NCI-H446 (cell line): Measurements from ENCODE around the gene CACHD1.

Experiments used
- DNase-seq, 2 experiments: peaks; one replicate each; lab custom pipeline; 2025; lab: John Stamatoyannopoulos, UW

The CACHD1 gene

GRCh38 chr1:64549464-64550239 is 79.7 kb downstream of the CACHD1 start:
- no peak for DNase-seq

GRCh38 chr1:64550510-64550909 is 80.6 kb downstream of the CACHD1 start:
- DNase-seq = no peak

- DNase-seq = no peak
Measured at GRCh38 chr1:64550946-64551605, 81.1 kb downstream of the CACHD1 start.

- DNase-seq = no peak
Measured at GRCh38 chr1:64553285-64553684, 83.4 kb downstream of the CACHD1 start.

DNA sequence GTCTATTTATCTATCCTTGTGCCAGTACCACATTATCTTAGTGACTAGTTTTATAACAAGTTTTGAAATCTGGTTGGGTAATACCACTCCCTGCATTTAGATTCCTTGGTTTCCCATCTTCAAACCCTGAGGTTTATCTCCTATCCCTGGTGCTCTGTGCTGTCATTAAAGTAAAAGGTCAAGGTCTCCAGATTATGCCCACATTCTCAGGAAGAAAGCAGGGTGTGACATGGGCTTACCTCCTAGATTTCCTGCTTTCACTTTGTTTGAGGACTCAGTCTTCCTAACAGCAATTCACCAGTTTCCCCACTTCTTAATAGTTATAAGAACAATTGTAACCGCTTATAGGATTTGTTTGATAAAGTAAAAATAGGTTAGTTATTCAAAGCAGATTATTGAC is 86.0 kb downstream of the CACHD1 start:
- DNase-seq = no peak

DNA sequence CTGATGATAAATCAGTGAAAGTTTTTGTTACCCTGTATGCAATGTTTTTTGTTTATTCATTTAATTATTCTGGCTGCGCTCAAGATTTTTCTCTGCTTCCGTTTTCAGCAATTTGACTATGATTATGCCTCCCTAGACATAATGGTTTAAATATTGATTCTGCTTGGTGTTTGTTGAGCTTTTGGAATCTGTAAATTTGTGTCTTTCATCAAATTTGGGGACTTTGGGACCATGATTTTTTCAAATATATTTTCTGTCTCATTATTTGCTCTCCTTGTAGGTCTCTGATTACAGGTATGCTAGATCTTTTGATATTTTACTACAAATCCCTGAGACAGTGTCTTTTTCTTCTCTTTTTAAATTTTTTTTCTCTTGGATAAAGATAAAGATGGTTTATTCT is 92.1 kb downstream of the CACHD1 start:
- DNase-seq = no peak

GRCh38 chr1:64563958-64564565 is 94.1 kb downstream of the CACHD1 start:
- no peak for DNase-seq

- no peak for DNase-seq
Measured at GRCh38 chr1:64564891-64565290, 95.0 kb downstream of the CACHD1 start.

- no peak for DNase-seq
Measured at GRCh38 chr1:64567426-64568170, 97.7 kb downstream of the CACHD1 start.

DNA sequence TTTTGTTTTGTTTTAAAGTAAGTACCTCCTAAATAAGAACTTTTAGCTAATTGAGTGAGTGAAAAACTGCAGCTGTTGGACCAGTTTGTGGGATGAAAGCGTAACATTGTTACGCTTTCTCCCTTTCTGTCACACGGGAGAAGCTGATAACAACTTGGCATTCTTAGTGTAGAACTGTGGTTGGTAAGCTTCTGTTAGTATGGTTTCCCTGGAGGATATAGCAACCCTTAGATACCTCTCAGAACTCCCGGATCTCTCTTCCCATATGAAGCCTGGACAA is 98.2 kb downstream of the CACHD1 start:
- no peak for DNase-seq

DNA sequence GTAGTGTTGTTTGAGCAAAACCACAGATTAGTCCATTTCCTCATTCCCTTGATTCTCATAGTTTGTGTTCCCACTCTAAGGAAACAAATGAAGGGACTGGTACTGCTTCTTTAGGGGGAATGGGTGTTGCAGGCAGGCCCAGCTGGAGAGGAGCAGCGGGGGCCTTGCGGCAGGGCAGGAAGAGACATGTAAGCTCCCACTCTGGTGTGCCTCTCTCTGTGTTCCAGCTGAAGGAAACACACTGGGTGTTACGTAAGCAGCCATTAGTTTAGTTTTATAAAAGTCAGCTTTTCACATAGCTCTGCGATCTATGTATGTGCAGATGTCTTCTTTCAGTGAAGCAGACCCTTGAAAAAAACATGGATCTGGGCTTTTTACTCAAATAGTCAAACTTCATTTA is 99.5 kb downstream of the CACHD1 start:
- no peak for DNase-seq

- DNase-seq = no peak
Measured at GRCh38 chr1:64570267-64570855, 100.4 kb downstream of the CACHD1 start.

DNA sequence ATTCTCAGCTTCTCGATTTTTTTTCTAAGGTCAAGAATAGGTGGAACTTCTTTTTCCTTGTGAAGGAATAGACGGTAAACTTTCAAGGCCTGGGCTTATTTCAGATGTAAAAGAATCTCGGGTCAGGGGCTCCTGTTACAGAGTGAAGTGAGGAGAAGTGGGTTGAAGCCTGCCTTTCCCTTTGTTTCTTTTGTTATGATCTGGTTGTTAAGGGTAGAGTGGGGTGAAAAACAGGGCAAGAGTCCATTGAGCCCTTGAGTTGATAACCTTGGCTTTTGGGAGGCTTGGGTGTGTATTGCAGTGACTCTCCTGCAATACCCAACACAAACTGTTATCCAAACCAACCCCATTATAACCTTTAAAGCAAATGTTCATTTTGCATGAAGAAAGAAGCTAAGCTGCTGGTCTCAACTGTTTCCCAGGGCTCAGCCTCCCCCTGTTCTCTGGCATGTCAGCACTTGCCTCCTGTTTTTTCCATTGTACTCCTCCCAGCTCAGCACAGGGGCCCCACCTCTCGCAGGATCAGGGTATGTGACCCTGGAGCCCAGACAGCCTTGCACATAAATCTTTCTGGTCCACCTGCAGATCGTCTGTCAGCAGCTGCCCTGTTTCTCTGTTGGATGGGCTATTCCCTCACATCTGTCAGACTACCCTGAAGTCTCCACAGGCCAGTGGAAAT is 102.4 kb downstream of the CACHD1 start:
- DNase-seq = no peak

DNA sequence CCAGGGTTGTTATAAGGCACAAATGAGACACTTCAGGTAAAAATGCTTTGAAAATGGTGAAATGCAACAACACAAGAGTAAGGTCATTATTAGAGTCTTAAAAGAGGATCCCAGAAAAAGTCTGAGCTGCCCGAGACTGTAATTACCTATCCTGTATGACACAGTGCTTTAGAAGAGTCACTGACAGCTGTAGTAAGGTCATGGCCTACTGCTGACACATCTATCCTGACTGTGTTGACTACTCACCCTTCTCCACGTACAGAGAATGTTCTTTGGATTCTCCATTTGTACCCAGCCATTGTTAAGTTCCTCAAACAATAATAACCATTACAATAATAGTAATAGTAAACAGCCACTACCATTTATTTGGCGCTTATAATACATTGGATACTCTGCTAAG is 104.4 kb downstream of the CACHD1 start:
- no peak for DNase-seq

DNA sequence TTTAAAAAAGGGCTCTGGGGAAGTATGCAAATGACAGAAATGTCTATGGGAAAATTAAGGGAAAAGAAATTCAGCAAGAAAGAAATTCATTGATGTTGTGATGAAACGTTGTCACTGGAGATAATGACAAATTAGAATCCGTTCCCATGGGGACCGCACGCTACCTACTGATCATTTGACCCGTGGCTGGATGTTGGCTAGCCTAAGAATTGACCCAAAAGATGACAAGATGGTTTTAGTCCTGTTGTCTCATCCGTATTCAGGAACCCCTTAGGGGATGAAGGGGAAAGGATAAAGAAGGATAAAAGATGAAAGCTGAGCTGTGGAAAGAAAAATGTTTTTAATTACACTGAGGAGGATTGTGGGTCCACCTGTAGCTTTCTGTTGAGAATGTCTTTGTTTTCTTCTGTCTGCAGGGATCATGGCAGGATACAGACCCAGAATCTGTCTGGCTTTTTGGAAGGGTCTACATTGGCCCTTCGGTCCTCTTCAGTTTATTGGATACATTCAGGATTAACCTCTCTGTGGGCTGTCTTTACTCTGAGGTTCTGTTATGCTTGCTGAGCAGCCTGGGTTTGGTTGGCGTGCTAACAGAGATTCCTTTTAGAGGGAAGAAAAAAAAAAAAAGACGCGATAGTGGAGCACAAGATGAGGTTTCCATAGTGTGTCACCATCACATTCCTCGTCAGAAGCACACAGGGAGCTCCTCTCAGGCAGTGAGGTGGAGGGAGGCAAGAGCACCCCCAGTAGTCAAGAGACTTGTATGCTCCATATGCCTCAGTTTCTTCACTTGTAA is 106.2 kb downstream of the CACHD1 start:
- DNase-seq = no peak

DNA sequence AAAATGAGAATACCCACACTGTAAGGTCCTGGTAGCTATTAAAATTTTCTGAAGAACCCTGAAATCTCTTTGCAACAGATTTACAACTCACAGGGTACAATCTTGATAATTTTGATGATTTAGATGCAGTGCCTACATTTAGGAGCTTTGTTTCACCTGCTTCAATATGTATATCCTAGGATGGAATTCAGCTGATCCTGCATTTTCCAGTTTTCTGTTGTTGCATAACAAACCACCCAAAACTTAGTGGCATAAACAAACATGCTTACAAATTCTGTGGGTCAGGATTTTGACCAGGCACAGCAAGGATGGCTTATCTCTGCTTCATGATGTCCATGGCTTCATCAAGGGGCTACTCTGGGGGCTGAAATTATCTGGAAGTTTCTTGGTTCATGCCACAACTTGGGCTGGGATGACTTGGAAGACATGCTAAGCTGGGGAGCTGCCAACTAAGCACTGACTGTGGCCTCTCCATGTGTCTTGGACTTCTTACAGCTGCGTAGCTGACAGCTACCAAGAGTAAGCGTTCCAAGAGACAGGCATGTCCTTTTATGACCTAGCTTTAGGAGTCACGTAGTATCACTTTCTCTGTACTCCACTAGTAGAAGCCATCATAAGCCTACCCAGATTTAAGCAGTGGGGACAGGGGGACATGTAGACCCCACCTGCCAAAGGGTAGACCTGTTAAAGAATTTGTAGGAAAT is 108.5 kb downstream of the CACHD1 start:
- DNase-seq = no peak

DNA sequence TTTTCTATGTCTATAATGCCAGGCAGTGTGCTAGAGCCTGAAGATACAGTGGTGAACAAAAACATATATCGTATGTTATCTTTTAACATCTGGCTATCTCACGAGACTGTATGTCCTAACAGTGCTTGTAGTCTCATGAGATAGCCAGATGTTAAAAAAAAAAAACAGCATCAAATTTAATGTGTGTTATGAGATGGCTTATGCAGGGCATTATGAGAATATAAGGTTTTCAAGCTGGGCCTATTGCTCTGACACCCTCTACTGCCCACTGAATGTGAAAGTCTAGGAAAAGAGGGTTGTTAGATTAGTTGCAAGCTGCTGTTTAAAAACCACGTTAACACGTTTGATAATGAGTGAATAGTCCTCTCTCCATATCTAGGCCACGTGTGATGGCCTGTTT is 109.8 kb downstream of the CACHD1 start:
- no peak for DNase-seq

- DNase-seq = no peak
Measured at GRCh38 chr1:64581135-64581842, 111.4 kb downstream of the CACHD1 start.

DNA sequence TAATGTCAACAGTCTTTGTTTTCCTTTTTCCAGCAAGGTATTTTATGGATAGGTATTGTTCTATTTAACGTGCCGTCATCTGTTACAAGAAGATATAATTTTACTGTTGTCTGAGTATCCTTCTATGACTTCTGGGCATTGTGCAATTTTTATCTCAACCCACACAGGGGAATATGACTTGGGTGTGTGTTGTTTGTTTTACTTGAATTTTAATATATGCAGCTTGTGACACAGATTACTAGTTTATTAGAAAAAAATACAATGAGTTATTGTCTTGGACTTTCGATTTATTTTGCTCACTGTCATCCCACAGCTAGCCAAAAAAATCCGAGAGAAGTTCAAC is 111.9 kb downstream of the CACHD1 start:
- DNase-seq = no peak

DNA sequence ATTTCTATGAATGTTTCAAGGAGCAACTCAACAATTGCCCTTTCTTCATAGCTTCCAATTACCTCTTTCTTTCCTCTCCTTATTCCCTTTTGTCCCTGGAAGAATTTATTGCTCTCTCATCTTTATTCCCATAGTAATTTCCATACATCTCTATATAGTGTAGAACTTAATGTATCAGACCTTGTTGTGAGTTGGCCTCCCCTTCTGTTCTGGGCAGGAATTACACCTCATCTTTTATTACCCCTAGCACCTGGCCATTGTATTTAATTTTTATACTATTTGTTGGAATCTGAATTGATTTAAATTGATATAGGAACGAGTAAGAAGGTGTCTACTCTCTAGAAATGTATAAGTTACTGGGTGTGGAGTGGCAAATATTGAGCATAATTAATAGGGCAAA is 114.5 kb downstream of the CACHD1 start:
- no peak for DNase-seq
